Astrocyte of the spinal cord (primary cell): ENCODE data around the gene EBF4.
"Not testable (repeated sequence)": the region's sequence is repeated elsewhere in the genome, so short reads cannot be mapped to it uniquely, and the experiment has no call there.

Experiments used
- DNase-seq: peaks from one replicate; pipeline ENCODE4 v3.0.0; 2011; ENCODE audit warnings: low read depth, low spot score
- H3K4me3 ChIP-seq: 2 replicates; pipeline ENCODE4 v1.5.1; 2011; ENCODE audit warnings: low read depth, mild to moderate bottlenecking, low read length, moderate library complexity
- CTCF ChIP-seq: IDR thresholded peaks from 2 replicates; pipeline ENCODE4 v1.5.1; 2012; ENCODE audit warnings: low read depth, mild to moderate bottlenecking, low read length, inconsistent platforms
- in situ Hi-C: cut with HindIII; loops from 2 replicates; pipeline ENCODE4 v1.10.0; 2017; ENCODE audit warnings: low sequenced_read_pairs

The EBF4 gene

GRCh38 chr20:2673453-2673852 is 19.1 kb upstream of the EBF4 start:
- no peak for TF ChIP-seq CTCF
- in situ Hi-C loops, result no loop called here
- no peak for DNase-seq
- H3K4me3 ChIP-seq, result no peak overlapping the region

DNA sequence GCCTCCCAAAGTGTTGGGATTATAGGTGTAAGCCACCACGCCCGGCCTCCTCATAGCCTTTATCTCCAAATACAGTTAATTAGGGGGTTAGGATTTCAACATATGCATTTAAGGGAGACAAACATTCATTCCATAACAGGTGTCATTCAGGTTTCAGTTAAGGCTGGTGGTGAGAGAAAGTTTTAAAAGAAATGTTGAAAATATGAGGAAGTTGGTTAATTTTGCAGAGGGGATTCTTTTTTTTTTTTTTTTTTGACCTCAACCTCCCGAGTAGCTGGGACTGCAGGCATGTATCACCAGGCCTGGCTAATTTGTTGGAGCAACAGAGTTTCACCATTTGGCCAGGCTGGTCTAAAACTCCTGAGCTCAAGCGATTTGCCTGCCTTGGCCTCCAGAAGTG is 12.5 kb upstream of the EBF4 start:
- TF ChIP-seq CTCF, result no peak
- no peak for DNase-seq
- in situ Hi-C loops, result no loop called here

DNA sequence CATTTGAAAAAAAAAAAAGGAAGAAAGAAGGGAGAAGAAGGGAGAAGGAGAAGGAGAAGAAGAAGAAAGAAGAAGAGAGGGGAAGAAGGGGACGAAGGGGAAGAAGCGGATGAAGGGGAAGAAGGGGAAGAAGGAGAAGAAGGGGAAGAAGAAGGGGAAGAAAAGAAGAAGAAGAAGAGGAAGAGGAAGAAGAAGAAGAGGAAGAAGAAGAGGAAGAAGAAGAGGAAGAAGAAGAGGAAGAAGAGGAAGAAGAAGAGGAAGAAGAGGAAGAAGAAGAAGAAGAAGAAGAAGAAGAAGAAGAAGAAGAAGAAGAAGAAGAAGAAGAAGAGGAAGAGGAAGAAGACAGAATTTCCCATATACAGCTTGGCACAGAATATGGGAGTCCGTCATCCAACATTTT is 10.5 kb upstream of the EBF4 start:
- DNase-seq, H3K4me3 ChIP-seq, in situ Hi-C loops: not testable (repeated sequence)

More for the DNA sequence above, 12.5 kb upstream of the EBF4 start:
- H3K4me3 ChIP-seq, result no peak overlapping the region

DNA sequence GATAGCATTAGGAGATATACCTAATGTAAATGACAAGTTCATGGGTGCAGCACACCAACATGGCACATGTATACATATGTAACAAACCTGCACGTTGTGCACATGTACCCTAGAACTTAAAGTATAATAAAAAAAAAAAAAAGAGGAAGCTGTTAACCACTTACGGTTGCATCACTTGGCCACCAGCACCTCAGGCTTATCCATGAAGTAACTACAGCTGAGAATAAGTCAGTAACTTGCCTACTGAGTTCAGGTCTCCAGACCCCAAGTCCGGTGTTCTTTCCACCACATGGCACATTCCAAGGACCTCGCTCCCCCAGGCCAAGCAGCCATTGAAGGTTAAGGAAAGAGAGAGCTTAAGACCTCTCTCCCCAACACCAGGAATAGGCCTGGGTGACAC is 7.8 kb upstream of the EBF4 start:
- in situ Hi-C loops, H3K4me3 ChIP-seq, DNase-seq: not testable (repeated sequence)

DNA sequence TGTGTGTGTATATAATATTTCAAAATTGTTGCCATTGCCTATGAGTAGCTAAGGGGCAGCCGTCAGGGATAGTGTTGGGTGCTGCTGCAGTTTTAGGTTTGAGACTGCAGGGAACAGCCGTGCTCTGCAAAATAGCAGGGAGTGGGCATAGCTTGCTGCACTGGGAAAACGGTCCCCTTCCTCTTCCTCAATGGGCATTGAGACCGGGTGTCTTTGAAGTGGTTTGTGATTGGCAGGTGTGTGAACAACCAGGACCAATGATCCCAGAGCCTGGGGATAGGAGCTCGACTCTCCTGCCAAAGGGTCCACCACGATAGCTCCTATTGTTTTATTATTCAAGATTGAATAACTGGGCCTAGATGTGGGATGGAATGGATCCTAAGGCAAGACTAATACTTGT is 5.1 kb upstream of the EBF4 start:
- no peak for DNase-seq
- in situ Hi-C loops, result no loop called here
- H3K4me3 ChIP-seq, result no peak overlapping the region
- no peak for TF ChIP-seq CTCF

DNA sequence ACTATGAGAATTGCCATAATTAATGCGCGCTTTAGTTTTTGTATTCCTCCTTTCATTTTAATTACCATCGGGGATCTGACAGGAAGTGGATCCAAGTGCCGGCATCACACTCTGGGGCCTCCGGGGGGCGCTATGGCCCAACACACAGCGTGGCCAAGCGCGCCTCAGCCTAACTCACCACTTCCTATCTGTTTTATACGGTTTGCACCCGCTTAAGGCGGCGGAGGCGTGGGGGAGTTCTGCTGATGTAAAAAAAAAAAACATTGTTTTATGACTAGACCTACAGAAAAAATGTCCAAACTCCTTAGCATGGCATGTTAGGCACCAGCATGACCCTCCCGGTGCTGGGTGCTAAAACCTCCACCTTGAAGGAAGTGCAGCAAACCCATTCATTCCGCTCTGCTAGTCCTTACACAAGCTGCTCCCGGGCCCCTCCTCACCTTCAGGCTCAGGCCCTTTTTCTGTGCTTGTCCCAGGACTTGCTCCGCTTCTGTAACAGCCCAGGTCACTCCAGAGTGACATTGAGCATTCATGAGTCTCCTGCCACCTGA is 4.5 kb upstream of the EBF4 start:
- in situ Hi-C loops, result no loop called here
- no peak overlapping the region for H3K4me3 ChIP-seq
- DNase-seq, result peak; percentile 36
- peak; percentile 70 for TF ChIP-seq CTCF

DNA sequence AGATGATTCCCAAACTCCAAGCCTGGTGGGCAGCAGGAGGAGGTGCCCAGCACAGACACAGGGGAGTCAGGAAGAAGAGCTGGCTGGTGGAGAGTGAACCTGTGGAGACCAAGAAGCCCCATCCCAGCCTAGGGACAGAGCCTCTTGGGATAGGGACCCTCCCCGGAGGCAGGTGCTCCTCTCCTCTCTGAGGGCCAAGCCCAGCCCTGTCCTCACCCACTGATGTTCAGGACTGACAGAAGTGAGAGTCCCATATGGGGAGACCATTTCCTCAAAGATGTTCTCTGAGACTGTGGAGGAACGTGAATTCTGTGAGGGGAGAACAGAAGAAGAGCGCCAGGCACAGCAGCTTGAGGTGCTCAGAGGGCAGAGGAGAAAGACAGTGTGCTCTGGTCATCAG is 2.4 kb upstream of the EBF4 start:
- in situ Hi-C loops, result no loop called here
- no peak for DNase-seq
- TF ChIP-seq CTCF, result no peak
- H3K4me3 ChIP-seq, result no peak overlapping the region

DNA sequence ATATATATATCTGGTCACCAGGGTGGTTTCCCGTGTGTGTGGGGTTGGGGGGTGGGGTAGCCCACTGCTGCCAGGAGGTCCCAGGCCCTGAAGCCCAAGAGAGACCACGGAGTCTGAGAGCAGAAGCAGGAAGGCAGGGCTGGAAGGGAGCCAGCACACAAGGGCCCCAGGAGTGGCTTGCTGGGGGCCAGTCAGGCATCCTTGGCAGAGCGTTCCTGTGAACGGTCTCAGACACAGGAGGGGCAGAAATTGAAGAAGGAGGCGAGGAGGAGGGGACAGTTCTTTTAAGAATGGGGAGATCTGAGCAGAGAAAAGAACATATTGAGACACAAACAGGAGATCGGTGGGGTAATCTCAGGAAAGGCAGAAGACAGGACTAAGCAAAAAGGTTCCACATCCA is 1.9 kb upstream of the EBF4 start:
- in situ Hi-C loops, result no loop called here
- TF ChIP-seq CTCF, result no peak
- H3K4me3 ChIP-seq, result no peak overlapping the region
- no peak for DNase-seq
